OCI-LY3 (cell line): Measurements from ENCODE around the gene ESPNL.

ENCODE experiments used
- H2AFZ ChIP-seq: fragments of 200-600, 300-600 bp; shearing (Covaris generic); 2 replicates; pipeline ENCODE4 v1.6.0; 2014; ENCODE audit warnings: antibody characterized with exemption, low read depth, low read length
- H3K27ac ChIP-seq: fragments of 200-600, 300-600 bp; sonication (generic); 2 replicates; pipeline ENCODE4 v1.5.1; 2014; ENCODE audit warnings: mild to moderate bottlenecking, low read length, moderate library complexity, mixed read lengths
- H3K27me3 ChIP-seq: fragments of 200-600, 300-600 bp; sonication (generic); 2 replicates; pipeline ENCODE4 v1.6.1; 2014; ENCODE audit warnings: low read depth, low read length, mixed read lengths
- H3K36me3 ChIP-seq: fragments of 200-600, 300-600 bp; sonication (generic); replicated peaks from 2 replicates; pipeline ENCODE3; 2014; ENCODE audit warnings: low read depth, low read length, mixed read lengths
- H3K4me1 ChIP-seq: fragments of 300-600, 200-600 bp; sonication (generic); 2 replicates; pipeline ENCODE4 v1.6.1; 2014; ENCODE audit warnings: low read length, mixed read lengths
- H3K4me2 ChIP-seq: fragments of 200-600, 300-600 bp; sonication (generic); 2 replicates; pipeline ENCODE4 v1.6.1; 2014; ENCODE audit warnings: low read length, mixed read lengths
- H3K4me3 ChIP-seq: fragments of 300-600, 200-600 bp; sonication (generic); 2 replicates; pipeline ENCODE4 v1.5.1; 2014; ENCODE audit warnings: antibody characterized with exemption, mild to moderate bottlenecking, low read length, moderate library complexity
- H3K79me2 ChIP-seq: fragments of 300-600, 200-600 bp; shearing (Covaris generic); 2 replicates; pipeline ENCODE4 v1.6.1; 2014; ENCODE audit warnings: mild to moderate bottlenecking, low read length, mixed read lengths
- H3K9ac ChIP-seq: fragments of 300-600, 200-600 bp; shearing (Covaris generic); 2 replicates; pipeline ENCODE4 v1.6.0; 2014; ENCODE audit warnings: mild to moderate bottlenecking, low read length, moderate library complexity
- H3K9me3 ChIP-seq: fragments of 200-600, 300-600 bp; shearing (Covaris generic); 2 replicates; pipeline ENCODE4 v1.6.1; 2014; ENCODE audit warnings: low read length, mixed read lengths; ENCODE audit not compliant: insufficient read depth
- H4K20me1 ChIP-seq: fragments of 200-600, 300-600 bp; sonication (generic); 2 replicates; pipeline ENCODE4 v1.6.1; 2016; ENCODE audit warnings: low read length, mixed read lengths; ENCODE audit not compliant: insufficient read depth
- CTCF ChIP-seq: fragments of 200-600, 300-600 bp; sonication (generic); IDR thresholded peaks from 2 replicates; pipeline ENCODE4 v1.5.1; 2014; ENCODE audit warnings: antibody characterized with exemption, low read length, low read depth
- EZH2phosphoT487 ChIP-seq: fragments of 200-600 bp; shearing (Covaris generic); IDR thresholded peaks from 2 replicates; pipeline ENCODE4 v1.6.1; 2018; ENCODE audit warnings: antibody characterized with exemption, mixed run types, low read depth

Gene ESPNL

DNA sequence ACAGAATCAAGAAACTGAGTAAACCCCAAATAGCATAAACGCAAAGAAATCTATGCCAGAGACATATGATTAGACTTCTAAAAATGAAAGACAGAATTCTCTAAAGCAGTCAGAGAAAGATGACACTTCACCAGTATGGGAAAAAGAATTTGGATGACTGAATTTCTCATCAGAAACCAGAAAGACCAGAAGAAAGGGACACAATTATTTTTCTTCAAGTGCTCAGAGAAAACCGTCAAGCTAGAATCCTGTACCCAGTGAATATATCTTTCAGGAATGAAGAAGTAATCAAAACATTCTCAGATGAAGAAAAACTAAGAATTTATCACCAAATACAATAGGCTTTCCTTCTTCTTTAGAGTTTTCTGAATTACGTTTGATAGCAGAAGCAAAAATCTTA is 14.2 kb upstream of the ESPNL start:
- H3K4me2 ChIP-seq, result no peak overlapping the region
- no peak overlapping the region for H3K9ac ChIP-seq
- no peak overlapping the region for H3K4me3 ChIP-seq
- no peaks in the 10 kb centered on the region for H4K20me1 ChIP-seq
- no peaks in the 10 kb centered on the region for H3K79me2 ChIP-seq
- H3K9me3 ChIP-seq, result no peaks in the 10 kb centered on the region
- H3K4me1 ChIP-seq, result peaks cover 7% of the 10 kb centered on the region
- no peak overlapping the region for H3K27ac ChIP-seq
- no peaks in the 10 kb centered on the region for H3K27me3 ChIP-seq
- H3K36me3 ChIP-seq, result peaks cover 9% of the 10 kb centered on the region
- H2AFZ ChIP-seq, result no peak overlapping the region
- TF ChIP-seq EZH2phosphoT487, result no peak
- no peak for TF ChIP-seq CTCF

- Histone ChIP-seq H3K4me1 (peaks cover 7% of the 10 kb centered on the region), H3K79me2 (no peaks in the 10 kb centered on the region), H3K27me3 (no peaks in the 10 kb centered on the region), H3K4me2 (no peak overlapping the region), H4K20me1 (no peaks in the 10 kb centered on the region), H3K9ac (no peak overlapping the region), H3K27ac (no peak overlapping the region), H2AFZ (no peak overlapping the region), H3K36me3 (peaks cover 5% of the 10 kb centered on the region), H3K9me3 (no peaks in the 10 kb centered on the region), H3K4me3 (no peak overlapping the region)
- TF ChIP-seq EZH2phosphoT487 (no peak), CTCF (no peak)
These were observed 12.9 kb upstream of the ESPNL start for GRCh38 chr2:238087211-238087610.

DNA sequence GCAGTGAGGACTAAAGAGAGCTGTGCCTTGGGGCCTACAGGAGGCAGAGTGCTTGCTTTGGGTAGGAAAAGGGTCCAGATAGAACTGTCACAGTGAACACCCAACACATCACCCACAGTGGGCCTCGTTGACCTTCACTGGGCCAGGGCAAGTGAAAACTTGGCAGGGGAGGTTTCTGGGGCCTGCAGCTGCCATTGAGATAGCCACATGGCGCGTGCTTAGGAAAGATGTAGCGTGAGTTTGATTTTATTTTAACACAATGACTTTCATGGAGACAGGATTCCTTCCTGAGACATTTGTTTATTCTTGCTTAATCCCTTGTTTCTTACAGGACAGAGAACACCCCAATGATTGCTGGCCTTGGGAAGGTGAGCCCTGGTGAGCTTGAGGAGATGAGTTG is 9.3 kb upstream of the ESPNL start:
- Histone ChIP-seq H2AFZ (no peak overlapping the region), H4K20me1 (no peaks in the 10 kb centered on the region), H3K27me3 (no peaks in the 10 kb centered on the region), H3K9ac (no peak overlapping the region), H3K9me3 (no peaks in the 10 kb centered on the region), H3K79me2 (no peaks in the 10 kb centered on the region), H3K36me3 (no peaks in the 10 kb centered on the region), H3K4me3 (no peak overlapping the region), H3K4me2 (no peak overlapping the region), H3K27ac (no peak overlapping the region), H3K4me1 (peaks cover 7% of the 10 kb centered on the region)
- TF ChIP-seq EZH2phosphoT487 (no peak), CTCF (no peak)

- Histone ChIP-seq H3K36me3 (no peaks in the 10 kb centered on the region), H3K27ac (no peak overlapping the region)
- TF ChIP-seq EZH2phosphoT487 (no peak), CTCF (no peak)
These were observed 8.6 kb upstream of the ESPNL start for GRCh38 chr2:238091436-238092060.

More at GRCh38 chr2:238091436-238092060, 8.6 kb upstream of the ESPNL start:
- Histone ChIP-seq H3K4me1 (peaks cover 7% of the 10 kb centered on the region), H3K4me2 (no peak overlapping the region), H3K79me2 (no peaks in the 10 kb centered on the region), H3K9ac (no peak overlapping the region), H2AFZ (no peak overlapping the region), H3K4me3 (no peak overlapping the region), H3K27me3 (no peaks in the 10 kb centered on the region), H4K20me1 (no peaks in the 10 kb centered on the region), H3K9me3 (no peaks in the 10 kb centered on the region)
